Measurements from ENCODE around the gene HUS1. TPM values are rescaled to one million over a fixed set of nuclear protein-coding genes. Genes with fewer than 3 reads are reported as not detected.

HUS1 gene
- total and polyA plus RNA-seq, 4 donors = 16.8 to 20.8 (median 19.2) TPM

- H3K9me3 ChIP-seq (ENCODE audit: control insufficient read depth, insufficient read depth, low read length) = no peaks in the 10 kb centered on the region
- no peak for DNase-seq (ENCODE audit: low read depth in 4 of 6, low spot score in 6 of 6)
- 100% methylated on average over 5 of the region's 5 CpGs for WGBS (ENCODE audit: insufficient coverage)
- H3K36me3 ChIP-seq (ENCODE audit: control insufficient read depth, insufficient read depth, low read length) = peaks cover 54% of the 10 kb centered on the region
- no peak overlapping the region for H3K4me3 ChIP-seq (ENCODE audit: low read depth, low read length)
- H3K27ac ChIP-seq (ENCODE audit: low read depth, low read length) = no peak overlapping the region
- H3K4me1 ChIP-seq (ENCODE audit: control insufficient read depth, insufficient read depth, low read length) = no peaks in the 10 kb centered on the region
- H3K27me3 ChIP-seq (ENCODE audit: control insufficient read depth, insufficient read depth, low read length) = no peaks in the 10 kb centered on the region
These were observed 12.3 kb downstream of the HUS1 start for GRCh38 chr7:47967123-47967522.

- Histone ChIP-seq H3K27ac (ENCODE audit: low read depth, low read length) (no peak overlapping the region), H3K36me3 (ENCODE audit: control insufficient read depth, insufficient read depth, low read length) (peaks cover 58% of the 10 kb centered on the region), H3K27me3 (ENCODE audit: control insufficient read depth, insufficient read depth, low read length) (no peaks in the 10 kb centered on the region), H3K9me3 (ENCODE audit: control insufficient read depth, insufficient read depth, low read length) (no peaks in the 10 kb centered on the region), H3K4me3 (ENCODE audit: low read depth, low read length) (no peak overlapping the region), H3K4me1 (ENCODE audit: control insufficient read depth, insufficient read depth, low read length) (no peaks in the 10 kb centered on the region)
- 72% methylated on average over 2 of the region's 5 CpGs for WGBS (ENCODE audit: insufficient coverage)
- DNase-seq (ENCODE audit: low read depth in 4 of 6, low spot score in 6 of 6) = no peak
These were observed 14.0 kb downstream of the HUS1 start for GRCh38 chr7:47965456-47965855.

- peaks cover 54% of the 10 kb centered on the region for H3K36me3 ChIP-seq (ENCODE audit: control insufficient read depth, insufficient read depth, low read length)
These were observed 17.2 kb downstream of the HUS1 start for GRCh38 chr7:47962262-47962661.

GRCh38 chr7:47957156-47957555, 22.3 kb downstream of the HUS1 start:
- WGBS (ENCODE audit: insufficient coverage) = 77% methylated on average over 3 of the region's 6 CpGs
- peaks cover 17% of the 10 kb centered on the region for H3K36me3 ChIP-seq (ENCODE audit: control insufficient read depth, insufficient read depth, low read length)
- no peaks in the 10 kb centered on the region for H3K4me1 ChIP-seq (ENCODE audit: control insufficient read depth, insufficient read depth, low read length)
- no peak overlapping the region for H3K27ac ChIP-seq (ENCODE audit: low read depth, low read length)
- H3K9me3 ChIP-seq (ENCODE audit: control insufficient read depth, insufficient read depth, low read length) = no peaks in the 10 kb centered on the region
- no peak for DNase-seq (ENCODE audit: low read depth in 4 of 6, low spot score in 6 of 6)
- H3K27me3 ChIP-seq (ENCODE audit: control insufficient read depth, insufficient read depth, low read length) = no peaks in the 10 kb centered on the region
- H3K4me3 ChIP-seq (ENCODE audit: low read depth, low read length) = no peak overlapping the region

More at GRCh38 chr7:47962262-47962661, 17.2 kb downstream of the HUS1 start:
- Histone ChIP-seq H3K27me3 (ENCODE audit: control insufficient read depth, insufficient read depth, low read length) (no peaks in the 10 kb centered on the region), H3K27ac (ENCODE audit: low read depth, low read length) (no peak overlapping the region), H3K9me3 (ENCODE audit: control insufficient read depth, insufficient read depth, low read length) (no peaks in the 10 kb centered on the region), H3K4me3 (ENCODE audit: low read depth, low read length) (no peak overlapping the region), H3K4me1 (ENCODE audit: control insufficient read depth, insufficient read depth, low read length) (no peaks in the 10 kb centered on the region)
- no CpG with 5 or more reads among the region's 3 CpGs for WGBS (ENCODE audit: insufficient coverage)
- DNase-seq (ENCODE audit: low read depth in 4 of 6, low spot score in 6 of 6) = no peak

GRCh38 chr7:47956220-47956619, 23.2 kb downstream of the HUS1 start:
- H3K9me3 ChIP-seq (ENCODE audit: control insufficient read depth, insufficient read depth, low read length) = no peaks in the 10 kb centered on the region
- peaks cover 7% of the 10 kb centered on the region for H3K36me3 ChIP-seq (ENCODE audit: control insufficient read depth, insufficient read depth, low read length)
- H3K27ac ChIP-seq (ENCODE audit: low read depth, low read length) = no peak overlapping the region
- WGBS (ENCODE audit: insufficient coverage) = 78% methylated on average over 5 of the region's 6 CpGs
- no peak for DNase-seq (ENCODE audit: low read depth in 4 of 6, low spot score in 6 of 6)
- no peaks in the 10 kb centered on the region for H3K27me3 ChIP-seq (ENCODE audit: control insufficient read depth, insufficient read depth, low read length)
- no peaks in the 10 kb centered on the region for H3K4me1 ChIP-seq (ENCODE audit: control insufficient read depth, insufficient read depth, low read length)
- no peak overlapping the region for H3K4me3 ChIP-seq (ENCODE audit: low read depth, low read length)

- no peak overlapping the region for H3K4me3 ChIP-seq (ENCODE audit: low read depth, low read length)
- no peak for DNase-seq (ENCODE audit: low read depth in 4 of 6, low spot score in 6 of 6)
- no peaks in the 10 kb centered on the region for H3K4me1 ChIP-seq (ENCODE audit: control insufficient read depth, insufficient read depth, low read length)
- peaks cover 7% of the 10 kb centered on the region for H3K36me3 ChIP-seq (ENCODE audit: control insufficient read depth, insufficient read depth, low read length)
- H3K9me3 ChIP-seq (ENCODE audit: control insufficient read depth, insufficient read depth, low read length) = no peaks in the 10 kb centered on the region
- H3K27ac ChIP-seq (ENCODE audit: low read depth, low read length) = no peak overlapping the region
- H3K27me3 ChIP-seq (ENCODE audit: control insufficient read depth, insufficient read depth, low read length) = no peaks in the 10 kb centered on the region
- 86% methylated on average over 1 of the region's 4 CpGs for WGBS (ENCODE audit: insufficient coverage)
These were observed 25.0 kb downstream of the HUS1 start for GRCh38 chr7:47954231-47954911.

GRCh38 chr7:47953822-47954221, 25.6 kb downstream of the HUS1 start:
- H3K9me3 ChIP-seq (ENCODE audit: control insufficient read depth, insufficient read depth, low read length) = no peaks in the 10 kb centered on the region
- no peak overlapping the region for H3K4me3 ChIP-seq (ENCODE audit: low read depth, low read length)
- WGBS (ENCODE audit: insufficient coverage) = 64% methylated on average over 4 of the region's 4 CpGs
- no peak overlapping the region for H3K27ac ChIP-seq (ENCODE audit: low read depth, low read length)
- H3K36me3 ChIP-seq (ENCODE audit: control insufficient read depth, insufficient read depth, low read length) = peaks cover 7% of the 10 kb centered on the region
- no peaks in the 10 kb centered on the region for H3K27me3 ChIP-seq (ENCODE audit: control insufficient read depth, insufficient read depth, low read length)
- H3K4me1 ChIP-seq (ENCODE audit: control insufficient read depth, insufficient read depth, low read length) = no peaks in the 10 kb centered on the region
- no peak for DNase-seq (ENCODE audit: low read depth in 4 of 6, low spot score in 6 of 6)

- H3K27me3 ChIP-seq (ENCODE audit: control insufficient read depth, insufficient read depth, low read length) = no peaks in the 10 kb centered on the region
- 87% methylated on average over 3 of the region's 4 CpGs for WGBS (ENCODE audit: insufficient coverage)
- no peaks in the 10 kb centered on the region for H3K9me3 ChIP-seq (ENCODE audit: control insufficient read depth, insufficient read depth, low read length)
- no peak for DNase-seq (ENCODE audit: low read depth in 4 of 6, low spot score in 6 of 6)
- H3K27ac ChIP-seq (ENCODE audit: low read depth, low read length) = no peak overlapping the region
- no peaks in the 10 kb centered on the region for H3K4me1 ChIP-seq (ENCODE audit: control insufficient read depth, insufficient read depth, low read length)
- H3K4me3 ChIP-seq (ENCODE audit: low read depth, low read length) = no peak overlapping the region
- peaks cover 5% of the 10 kb centered on the region for H3K36me3 ChIP-seq (ENCODE audit: control insufficient read depth, insufficient read depth, low read length)
These were observed 27.2 kb downstream of the HUS1 start for GRCh38 chr7:47952224-47952623.

GRCh38 chr7:47951374-47951773, 28.0 kb downstream of the HUS1 start:
- no peaks in the 10 kb centered on the region for H3K4me1 ChIP-seq (ENCODE audit: control insufficient read depth, insufficient read depth, low read length)
- H3K27ac ChIP-seq (ENCODE audit: low read depth, low read length) = no peak overlapping the region
- H3K27me3 ChIP-seq (ENCODE audit: control insufficient read depth, insufficient read depth, low read length) = no peaks in the 10 kb centered on the region
- no peak for DNase-seq (ENCODE audit: low read depth in 4 of 6, low spot score in 6 of 6)
- H3K9me3 ChIP-seq (ENCODE audit: control insufficient read depth, insufficient read depth, low read length) = no peaks in the 10 kb centered on the region
- H3K4me3 ChIP-seq (ENCODE audit: low read depth, low read length) = no peak overlapping the region
- peaks cover 5% of the 10 kb centered on the region for H3K36me3 ChIP-seq (ENCODE audit: control insufficient read depth, insufficient read depth, low read length)

GRCh38 chr7:47950714-47951113, 28.7 kb downstream of the HUS1 start:
- H3K36me3 ChIP-seq (ENCODE audit: control insufficient read depth, insufficient read depth, low read length) = peaks cover 5% of the 10 kb centered on the region
- no peaks in the 10 kb centered on the region for H3K9me3 ChIP-seq (ENCODE audit: control insufficient read depth, insufficient read depth, low read length)
- no peak overlapping the region for H3K27ac ChIP-seq (ENCODE audit: low read depth, low read length)
- no peak overlapping the region for H3K4me3 ChIP-seq (ENCODE audit: low read depth, low read length)
- no peaks in the 10 kb centered on the region for H3K27me3 ChIP-seq (ENCODE audit: control insufficient read depth, insufficient read depth, low read length)
- H3K4me1 ChIP-seq (ENCODE audit: control insufficient read depth, insufficient read depth, low read length) = no peaks in the 10 kb centered on the region
- no peak for DNase-seq (ENCODE audit: low read depth in 4 of 6, low spot score in 6 of 6)
- 77% methylated on average over 6 of the region's 11 CpGs for WGBS (ENCODE audit: insufficient coverage)

Data from spinal cord (tissue), 10 donors.